Neuron (in vitro differentiated cells): Measurements from ENCODE around the gene GATAD2A.
"Not testable (repeated sequence)": the region's sequence is repeated elsewhere in the genome, so short reads cannot be mapped to it uniquely, and the experiment has no call there.

Source experiments
- H2AFZ ChIP-seq: one replicate; pipeline ENCODE4 v1.6.1; 2013; ENCODE audit warnings: low read depth, mild to moderate bottlenecking, inconsistent platforms, low read length, moderate library complexity
- H3K27me3 ChIP-seq: one replicate; pipeline ENCODE4 v1.6.1; 2013; ENCODE audit warnings: low read length; ENCODE audit not compliant: insufficient read depth
- H3K36me3 ChIP-seq: one replicate; pipeline ENCODE4 v1.6.1; 2013; ENCODE audit warnings: low read length; ENCODE audit not compliant: insufficient read depth
- H3K4me1 ChIP-seq: one replicate; pipeline ENCODE4 v1.6.1; 2013; ENCODE audit warnings: low read length; ENCODE audit not compliant: insufficient read depth
- H3K4me3 ChIP-seq: 2 replicates; pipeline ENCODE4 v1.5.1; 2013; ENCODE audit warnings: mild to moderate bottlenecking, low read length, moderate library complexity
- H3K9me3 ChIP-seq: one replicate; pipeline ENCODE4 v1.6.1; 2013; ENCODE audit warnings: low read length

The GATAD2A gene

GRCh38 chr19:19381007-19381926 is 24.2 kb upstream of the GATAD2A start:
- H2AFZ ChIP-seq: no peak overlapping the region
- H3K27me3 ChIP-seq: no peaks in the 10 kb centered on the region
- no peaks in the 10 kb centered on the region for H3K36me3 ChIP-seq
- no peak overlapping the region for H3K4me3 ChIP-seq
- H3K4me1 ChIP-seq: peaks cover 4% of the 10 kb centered on the region
- peaks cover 5% of the 10 kb centered on the region for H3K9me3 ChIP-seq

- no peak overlapping the region for H3K4me3 ChIP-seq
- no peak overlapping the region for H2AFZ ChIP-seq
- peaks cover 5% of the 10 kb centered on the region for H3K9me3 ChIP-seq
- peaks cover 12% of the 10 kb centered on the region for H3K4me1 ChIP-seq
- H3K36me3 ChIP-seq: no peaks in the 10 kb centered on the region
- H3K27me3 ChIP-seq: no peaks in the 10 kb centered on the region
Observed at GRCh38 chr19:19382118-19382517, 23.4 kb upstream of the GATAD2A start.

GRCh38 chr19:19384486-19384885 is 21.0 kb upstream of the GATAD2A start:
- Histone ChIP-seq H3K9me3 (peaks cover 3% of the 10 kb centered on the region), H3K36me3 (peaks cover 4% of the 10 kb centered on the region), H2AFZ (peak overlapping the region; percentile 83), H3K4me1 (peaks cover 16% of the 10 kb centered on the region), H3K4me3 (no peak overlapping the region), H3K27me3 (no peaks in the 10 kb centered on the region)

GRCh38 chr19:19385131-19385895 is 20.2 kb upstream of the GATAD2A start:
- H3K4me3 ChIP-seq: peak overlapping the region; percentile 84
- peaks cover 16% of the 10 kb centered on the region for H3K4me1 ChIP-seq
- H3K9me3 ChIP-seq: peaks cover 3% of the 10 kb centered on the region
- H3K36me3 ChIP-seq: peaks cover 5% of the 10 kb centered on the region
- H2AFZ ChIP-seq: peak overlapping the region; percentile 83
- H3K27me3 ChIP-seq: no peaks in the 10 kb centered on the region

GRCh38 chr19:19385896-19386869 is 19.3 kb upstream of the GATAD2A start:
- Histone ChIP-seq H3K27me3 (no peaks in the 10 kb centered on the region), H3K4me3 (peak overlapping the region; percentile 84), H2AFZ (no peak overlapping the region), H3K4me1 (peaks cover 21% of the 10 kb centered on the region), H3K9me3 (peaks cover 3% of the 10 kb centered on the region), H3K36me3 (peaks cover 5% of the 10 kb centered on the region)

- Histone ChIP-seq H3K9me3 (peaks cover 3% of the 10 kb centered on the region), H3K36me3 (peaks cover 5% of the 10 kb centered on the region), H2AFZ (no peak overlapping the region), H3K27me3 (no peaks in the 10 kb centered on the region), H3K4me1 (peaks cover 21% of the 10 kb centered on the region), H3K4me3 (peak overlapping the region; percentile 84)
Observed at GRCh38 chr19:19387108-19387507, 18.4 kb upstream of the GATAD2A start.

GRCh38 chr19:19388568-19389555 is 16.6 kb upstream of the GATAD2A start:
- H3K4me1 ChIP-seq: peaks cover 21% of the 10 kb centered on the region
- peaks cover 5% of the 10 kb centered on the region for H3K36me3 ChIP-seq
- no peak overlapping the region for H2AFZ ChIP-seq
- no peaks in the 10 kb centered on the region for H3K27me3 ChIP-seq
- H3K4me3 ChIP-seq: no peak overlapping the region
- peaks cover 1% of the 10 kb centered on the region for H3K9me3 ChIP-seq

- H3K27me3 ChIP-seq, H3K36me3 ChIP-seq, H3K9me3 ChIP-seq, H3K4me3 ChIP-seq, H2AFZ ChIP-seq: not testable (repeated sequence)
- H3K4me1 ChIP-seq: peaks cover 21% of the 10 kb centered on the region
Observed at GRCh38 chr19:19389683-19390082, 15.8 kb upstream of the GATAD2A start.

- H3K4me3 ChIP-seq, H2AFZ ChIP-seq, H3K36me3 ChIP-seq, H3K27me3 ChIP-seq, H3K9me3 ChIP-seq, H3K4me1 ChIP-seq: not testable (repeated sequence)
Observed at GRCh38 chr19:19394333-19394732, 11.1 kb upstream of the GATAD2A start.

GRCh38 chr19:19399733-19400433 is 5.6 kb upstream of the GATAD2A start:
- H3K36me3 ChIP-seq: no peaks in the 10 kb centered on the region
- no peak overlapping the region for H3K4me3 ChIP-seq
- no peak overlapping the region for H2AFZ ChIP-seq
- H3K27me3 ChIP-seq: no peaks in the 10 kb centered on the region
- no peaks in the 10 kb centered on the region for H3K9me3 ChIP-seq
- peaks cover 2% of the 10 kb centered on the region for H3K4me1 ChIP-seq

GRCh38 chr19:19402656-19403372 is 2.7 kb upstream of the GATAD2A start:
- H3K36me3 ChIP-seq: no peaks in the 10 kb centered on the region
- H3K4me1 ChIP-seq: peaks cover 18% of the 10 kb centered on the region
- H3K27me3 ChIP-seq: no peaks in the 10 kb centered on the region
- H2AFZ ChIP-seq: no peak overlapping the region
- H3K4me3 ChIP-seq: no peak overlapping the region
- no peaks in the 10 kb centered on the region for H3K9me3 ChIP-seq
